PC-3 (cell line): ENCODE results near the gene PLEKHH1.

Experiments
- CTCF ChIP-seq: fragments of 300-600 bp; sonication (generic); conservative IDR thresholded peaks from 2 replicates; pipeline ENCODE4 v1.5.1; 2017; ENCODE audit warnings: antibody characterized with exemption, low read depth, mild to moderate bottlenecking, low read length
- EZH2 ChIP-seq: fragments of 300-600 bp; sonication (generic); IDR thresholded peaks from one replicate; pipeline ENCODE4 v1.6.1; 2017; ENCODE audit warnings: antibody characterized with exemption, mild to moderate bottlenecking, low read length; ENCODE audit not compliant: unreplicated experiment
- EZH2phosphoT487 ChIP-seq: fragments of 300-600 bp; sonication (generic); IDR thresholded peaks from 2 replicates; pipeline ENCODE4 v1.6.1; 2018; ENCODE audit warnings: mild to moderate bottlenecking, antibody characterized with exemption, low read length, borderline replicate concordance

GRCh38 chr14:67584978-67585377 lies 51.9 kb downstream of the PLEKHH1 start:
- no peak for TF ChIP-seq EZH2
- TF ChIP-seq CTCF = no peak
- no peak for TF ChIP-seq EZH2phosphoT487
